Stimulated activated CD8-positive, alpha-beta memory T cell treated with anti-CD3 and anti-CD28 coated beads, Interleukin-15, amount 100 ng/mL, for 24 hours (primary cell): ENCODE data around the gene THRB.

Experiments used
- DNase-seq: peaks from one replicate; pipeline ENCODE4 v3.0.0-alpha.2; 2020; ENCODE audit warnings: low read depth

THRB gene

DNA sequence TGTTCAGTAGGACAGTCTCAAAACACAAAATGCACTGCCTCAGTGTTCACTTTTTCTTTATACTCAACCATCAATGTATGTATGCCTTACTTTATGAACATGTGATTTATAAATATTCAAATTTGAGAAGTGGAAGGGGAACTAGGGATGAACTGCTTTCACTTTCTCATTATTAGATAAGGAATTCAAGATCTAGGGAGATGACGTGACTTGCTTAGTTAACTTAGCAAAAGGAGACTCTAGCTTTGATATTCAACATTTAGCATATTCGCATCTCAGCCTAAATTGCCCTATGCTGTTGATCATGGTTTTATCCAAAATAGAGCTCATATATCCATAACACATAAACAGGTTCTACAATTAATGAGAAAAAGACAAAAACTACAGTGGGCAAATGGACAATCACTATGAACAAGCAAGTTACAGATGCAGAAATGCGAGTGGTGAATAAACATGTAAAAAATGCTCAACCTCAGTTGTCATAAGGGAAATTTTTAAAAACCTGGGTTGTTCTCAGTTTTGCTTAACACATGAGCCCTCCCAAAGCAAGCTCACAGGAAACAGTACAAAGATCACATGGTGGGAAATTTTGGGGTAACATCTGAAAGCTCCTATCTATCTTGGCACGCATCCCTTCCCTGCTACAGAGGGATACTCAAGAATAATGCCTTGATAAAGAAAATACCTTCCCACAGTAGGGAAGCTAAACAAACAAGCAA lies 269.8 kb downstream of the THRB start:
- no peak for DNase-seq

- no peak for DNase-seq
Measured at GRCh38 chr3:24222165-24222805, 272.4 kb downstream of the THRB start.

DNA sequence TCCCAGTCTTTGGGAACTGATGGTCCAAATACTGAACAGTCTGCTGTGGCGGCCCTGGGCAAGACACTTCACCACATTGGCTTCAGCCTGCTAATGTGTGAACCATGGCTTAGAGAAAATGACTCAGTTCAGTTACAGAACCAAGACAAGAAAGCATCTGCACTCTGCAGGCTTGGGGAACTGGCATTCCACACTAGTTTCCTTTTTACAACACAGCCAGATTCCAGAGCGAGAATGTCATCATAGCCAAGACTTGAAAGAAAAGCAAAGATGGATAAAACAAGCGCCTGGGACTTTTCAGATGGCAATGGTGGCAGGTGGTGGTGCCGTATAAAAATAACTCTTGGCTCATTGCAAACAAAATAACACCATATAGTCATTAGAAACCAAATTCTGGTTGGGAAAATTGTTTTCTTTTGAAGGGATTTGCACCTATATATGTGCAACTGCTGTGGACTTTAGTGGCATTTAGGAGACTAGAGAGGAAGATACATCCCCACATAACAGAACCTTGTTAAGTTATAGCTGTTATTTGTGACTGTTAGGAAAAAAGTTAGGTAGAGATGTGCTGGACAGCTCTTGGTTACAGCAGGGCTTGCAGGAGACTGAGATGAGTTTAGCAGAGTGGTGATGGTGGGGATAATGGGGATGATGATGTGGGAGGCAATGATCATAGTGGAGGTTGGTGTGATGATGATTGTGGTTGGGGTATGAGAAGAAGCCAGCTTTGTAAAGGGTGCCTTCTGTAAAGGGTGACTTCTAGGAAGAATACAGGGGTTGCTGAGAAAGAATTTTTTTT lies 273.6 kb downstream of the THRB start:
- DNase-seq = no peak

- DNase-seq = no peak
Measured at GRCh38 chr3:24215502-24215901, 279.1 kb downstream of the THRB start.

- DNase-seq = no peak
Measured at GRCh38 chr3:24211381-24211780, 283.3 kb downstream of the THRB start.

DNA sequence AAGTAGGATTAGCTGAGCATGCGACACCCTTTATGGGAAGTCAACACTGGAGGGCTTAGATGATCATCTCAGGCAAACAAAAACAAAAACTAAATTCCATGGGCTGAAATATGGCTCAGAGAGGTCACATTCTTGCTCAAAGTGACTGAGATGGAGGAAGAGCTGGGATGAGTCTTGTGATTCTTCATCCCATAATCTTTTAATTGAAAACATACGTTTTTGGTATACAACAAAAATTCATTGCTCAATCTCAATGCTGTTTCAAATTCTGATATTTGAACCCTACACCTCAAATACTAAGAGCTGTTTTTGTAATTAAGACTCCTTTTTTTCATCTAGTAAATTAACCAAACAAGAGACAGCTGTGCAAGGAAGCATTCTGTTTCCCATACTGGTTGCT lies 292.6 kb downstream of the THRB start:
- no peak for DNase-seq

- DNase-seq = no peak
Measured at GRCh38 chr3:24201301-24201700, 293.3 kb downstream of the THRB start.

GRCh38 chr3:24199775-24200247 lies 294.8 kb downstream of the THRB start:
- DNase-seq = no peak

GRCh38 chr3:24199300-24199699 lies 295.4 kb downstream of the THRB start:
- DNase-seq = no peak

DNA sequence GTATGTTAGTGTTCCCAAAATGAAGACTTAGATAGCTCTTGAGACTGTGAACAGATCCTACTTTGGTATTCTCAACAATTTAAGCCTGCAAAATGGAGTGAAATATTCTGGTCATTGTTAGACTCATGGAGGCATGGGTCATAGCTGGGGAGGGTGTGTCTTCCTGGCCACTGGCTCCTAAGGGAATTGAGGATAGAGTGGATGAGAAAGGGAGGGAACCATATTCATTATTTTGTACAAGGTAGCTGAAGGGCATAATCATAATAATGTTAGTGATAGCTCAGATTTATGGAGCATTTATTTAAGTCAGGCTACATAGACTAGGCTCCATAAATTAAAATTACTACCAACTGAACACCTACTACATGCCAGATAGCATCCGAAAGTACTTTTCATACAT lies 295.9 kb downstream of the THRB start:
- DNase-seq = no peak

GRCh38 chr3:24197809-24198208 lies 296.8 kb downstream of the THRB start:
- DNase-seq = no peak

DNA sequence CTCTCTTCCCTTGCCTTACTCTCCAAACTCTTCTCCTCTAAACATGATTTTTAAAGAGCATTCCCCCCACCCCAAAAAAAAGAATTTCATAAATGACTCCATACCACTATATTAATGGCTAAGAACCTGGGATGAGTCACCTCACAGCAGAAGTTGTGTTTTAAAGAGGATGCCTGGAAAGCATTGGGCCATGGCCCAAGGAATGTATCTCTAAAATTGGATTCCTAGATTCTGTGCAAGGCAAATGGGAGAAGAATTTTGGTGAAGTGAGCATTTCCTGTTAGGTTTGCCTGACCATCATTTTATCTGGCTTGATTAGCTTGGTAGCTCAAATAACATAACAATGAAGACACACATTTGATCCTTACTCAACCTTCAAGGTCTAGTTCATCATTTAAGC lies 298.1 kb downstream of the THRB start:
- DNase-seq = no peak

GRCh38 chr3:24195504-24196230 lies 299.0 kb downstream of the THRB start:
- no peak for DNase-seq

DNA sequence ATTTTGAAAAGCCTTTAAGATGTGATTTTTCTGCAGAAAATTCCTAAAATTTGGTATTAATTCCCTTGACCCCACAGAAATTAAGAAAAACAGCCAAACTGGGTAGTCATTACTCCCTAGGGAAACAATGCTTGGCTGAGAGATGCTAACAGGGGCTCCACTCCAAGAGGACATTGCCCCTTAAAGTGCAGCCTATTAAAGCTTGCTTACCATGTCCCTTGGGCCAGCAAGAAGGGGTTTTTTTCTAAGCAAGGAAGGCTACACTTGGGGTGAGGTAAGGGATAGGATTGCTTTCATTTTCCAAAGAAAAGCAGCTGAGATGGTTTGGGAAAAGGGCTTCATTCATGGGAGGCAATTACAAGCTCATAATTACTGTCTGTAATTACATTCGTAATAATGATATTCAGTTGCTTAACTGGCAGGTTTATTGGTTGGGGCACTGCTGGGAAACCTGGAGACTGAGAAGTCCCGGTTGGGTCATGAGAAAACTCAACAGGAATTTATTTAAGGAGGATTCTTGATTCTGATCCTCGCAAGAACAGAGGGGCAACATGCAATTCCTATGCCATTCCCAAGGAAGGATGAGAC lies 302.1 kb downstream of the THRB start:
- no peak for DNase-seq

- no peak for DNase-seq
Measured at GRCh38 chr3:24191801-24192403, 302.7 kb downstream of the THRB start.

DNA sequence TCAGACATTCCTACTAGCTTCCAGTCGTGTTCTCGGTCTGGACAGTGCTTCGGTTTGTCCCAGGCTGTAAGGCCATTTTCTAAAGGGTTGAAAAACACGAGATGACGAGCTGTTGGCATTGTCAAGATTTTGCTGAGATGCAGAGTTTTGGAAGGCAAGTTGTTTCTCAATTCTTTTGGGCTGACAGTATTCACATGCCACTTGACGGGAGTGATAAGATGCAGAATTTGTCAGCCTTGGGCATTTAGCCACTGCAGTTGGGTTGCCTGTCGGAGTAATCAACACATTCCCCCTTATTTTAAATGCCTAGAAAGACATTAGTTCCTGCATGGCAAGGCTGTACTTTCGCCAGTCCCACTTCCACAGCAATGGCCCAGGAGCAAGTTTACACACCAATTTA lies 304.4 kb downstream of the THRB start:
- no peak for DNase-seq

DNA sequence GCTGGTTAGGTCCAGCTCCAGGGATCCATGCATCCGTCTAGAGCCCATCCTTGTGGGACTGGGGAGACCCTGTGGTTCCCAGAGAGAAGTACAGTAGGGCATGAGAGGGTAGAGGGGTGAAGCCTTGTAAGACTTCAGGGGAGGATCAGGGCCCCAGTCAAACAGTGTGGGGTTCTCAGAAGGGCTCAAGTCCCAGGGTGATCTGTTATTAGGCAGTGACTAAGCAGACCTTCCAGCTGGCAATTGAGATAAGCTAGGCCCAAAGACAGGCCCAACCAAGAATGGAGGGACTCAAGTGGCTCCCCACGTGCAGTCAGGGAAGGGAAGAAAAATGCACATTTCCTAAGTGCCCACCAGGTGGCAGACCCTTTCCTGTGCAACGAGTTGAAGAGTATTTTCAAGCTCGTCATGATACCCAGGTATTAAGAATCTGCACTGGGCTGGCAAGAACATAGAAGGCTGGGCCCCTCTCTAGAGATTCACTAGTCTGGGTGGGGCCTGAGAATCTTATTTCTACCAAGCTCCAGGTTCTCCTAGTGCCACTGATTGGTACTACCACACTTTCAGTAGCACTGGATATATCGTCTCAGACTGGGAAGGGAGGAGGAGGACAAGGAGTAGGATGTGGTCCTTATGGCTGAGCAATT lies 308.8 kb downstream of the THRB start:
- DNase-seq = no peak

- DNase-seq = no peak
Measured at GRCh38 chr3:24184528-24185176, 310.0 kb downstream of the THRB start.

DNA sequence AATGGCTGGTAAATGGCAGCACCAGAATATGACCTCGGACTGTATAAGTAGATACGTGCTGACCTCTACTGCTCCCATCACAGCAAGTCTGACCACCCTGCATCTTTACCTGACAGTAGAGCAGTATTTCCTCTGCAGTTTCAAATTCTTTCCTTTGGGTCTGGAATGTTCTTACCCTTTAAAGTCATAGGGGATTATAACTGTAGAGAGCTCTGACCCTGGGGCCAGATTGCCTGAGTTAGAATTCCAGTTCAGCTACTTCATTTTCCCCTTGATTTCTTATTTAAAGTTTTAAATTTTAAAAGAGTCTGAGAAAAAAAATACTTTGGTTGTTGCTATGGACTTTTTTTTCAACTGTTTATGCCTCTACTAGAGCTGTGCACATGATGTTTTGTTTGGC lies 311.9 kb downstream of the THRB start:
- DNase-seq = no peak

DNA sequence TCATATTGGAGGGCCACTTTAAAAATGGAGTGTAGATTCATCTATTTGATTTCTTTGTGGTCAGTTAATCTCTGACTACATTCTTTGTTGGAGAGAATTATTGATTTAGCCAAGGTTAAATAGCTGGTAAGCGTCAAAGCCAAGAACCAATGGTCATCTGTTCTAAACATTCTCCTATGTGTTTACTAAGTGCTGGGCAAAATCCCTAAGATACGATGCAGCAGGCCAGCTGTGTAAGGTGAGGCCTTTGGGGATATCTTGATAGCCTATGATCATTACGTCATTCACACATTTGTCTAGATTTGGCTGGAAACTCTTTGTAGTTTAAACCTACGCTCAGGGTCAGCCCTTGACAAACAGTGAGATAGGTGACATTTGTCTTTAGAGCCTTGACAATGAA lies 313.4 kb downstream of the THRB start:
- DNase-seq = no peak

GRCh38 chr3:24180616-24181015 lies 314.0 kb downstream of the THRB start:
- no peak for DNase-seq
